Coronary artery (tissue), 2 donors: ENCODE data around the gene PTCD1.
"Not testable (repeated sequence)": the region's sequence is repeated elsewhere in the genome, so short reads cannot be mapped to it uniquely, and the experiment has no call there.

Source experiments
- DNase-seq: peaks from one replicate; pipeline ENCODE4 v3.0.0-alpha.2; 2017; ENCODE audit warnings: low spot score
- H3K27ac ChIP-seq, 2 donors: fragments of 200-600 bp; sonication (generic); one replicate each; pipeline ENCODE4 v1.5.1; 2016 to 2019
- H3K4me3 ChIP-seq: fragments of 200-600 bp; sonication (generic); 2 replicates; pipeline ENCODE4 v1.5.1; 2016; ENCODE audit warnings: mild to moderate bottlenecking, moderate library complexity
- TF ChIP-seq, protein P1 (sequence below): fragments of 200-600 bp; sonication (generic); IDR thresholded peaks from one replicate; pipeline ENCODE4 v1.5.1; 2019; ENCODE audit warnings: antibody characterized with exemption

Gene PTCD1

GRCh38 chr7:99387912-99388311 lies 50.7 kb downstream of the PTCD1 start:
- no peak overlapping the region for H3K27ac ChIP-seq
- no peak overlapping the region for H3K4me3 ChIP-seq
- no peak for DNase-seq
- TF ChIP-seq, protein P1, sequence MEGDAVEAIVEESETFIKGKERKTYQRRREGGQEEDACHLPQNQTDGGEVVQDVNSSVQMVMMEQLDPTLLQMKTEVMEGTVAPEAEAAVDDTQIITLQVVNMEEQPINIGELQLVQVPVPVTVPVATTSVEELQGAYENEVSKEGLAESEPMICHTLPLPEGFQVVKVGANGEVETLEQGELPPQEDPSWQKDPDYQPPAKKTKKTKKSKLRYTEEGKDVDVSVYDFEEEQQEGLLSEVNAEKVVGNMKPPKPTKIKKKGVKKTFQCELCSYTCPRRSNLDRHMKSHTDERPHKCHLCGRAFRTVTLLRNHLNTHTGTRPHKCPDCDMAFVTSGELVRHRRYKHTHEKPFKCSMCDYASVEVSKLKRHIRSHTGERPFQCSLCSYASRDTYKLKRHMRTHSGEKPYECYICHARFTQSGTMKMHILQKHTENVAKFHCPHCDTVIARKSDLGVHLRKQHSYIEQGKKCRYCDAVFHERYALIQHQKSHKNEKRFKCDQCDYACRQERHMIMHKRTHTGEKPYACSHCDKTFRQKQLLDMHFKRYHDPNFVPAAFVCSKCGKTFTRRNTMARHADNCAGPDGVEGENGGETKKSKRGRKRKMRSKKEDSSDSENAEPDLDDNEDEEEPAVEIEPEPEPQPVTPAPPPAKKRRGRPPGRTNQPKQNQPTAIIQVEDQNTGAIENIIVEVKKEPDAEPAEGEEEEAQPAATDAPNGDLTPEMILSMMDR: no peak

DNA sequence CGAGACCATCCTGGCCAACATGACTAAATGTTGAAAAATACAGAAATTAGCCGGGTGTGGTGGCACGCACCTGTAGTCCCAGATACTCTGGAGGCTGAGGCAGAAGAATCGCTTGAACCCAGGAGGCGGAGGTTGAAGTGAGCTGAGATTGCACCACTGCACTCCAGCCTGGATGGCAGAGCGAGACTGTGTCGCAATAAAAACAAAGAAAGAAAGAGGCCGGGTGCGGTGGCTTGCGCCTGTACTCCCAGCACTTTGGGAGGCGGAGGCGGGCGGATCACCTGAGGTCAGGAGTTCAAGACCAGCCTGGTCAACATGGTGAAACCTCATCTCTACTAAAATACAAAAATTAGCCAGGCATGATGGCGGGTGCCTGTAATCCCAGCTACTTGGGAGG lies 51.4 kb downstream of the PTCD1 start:
- not testable (repeated sequence) for H3K4me3 ChIP-seq, DNase-seq, H3K27ac ChIP-seq

DNA sequence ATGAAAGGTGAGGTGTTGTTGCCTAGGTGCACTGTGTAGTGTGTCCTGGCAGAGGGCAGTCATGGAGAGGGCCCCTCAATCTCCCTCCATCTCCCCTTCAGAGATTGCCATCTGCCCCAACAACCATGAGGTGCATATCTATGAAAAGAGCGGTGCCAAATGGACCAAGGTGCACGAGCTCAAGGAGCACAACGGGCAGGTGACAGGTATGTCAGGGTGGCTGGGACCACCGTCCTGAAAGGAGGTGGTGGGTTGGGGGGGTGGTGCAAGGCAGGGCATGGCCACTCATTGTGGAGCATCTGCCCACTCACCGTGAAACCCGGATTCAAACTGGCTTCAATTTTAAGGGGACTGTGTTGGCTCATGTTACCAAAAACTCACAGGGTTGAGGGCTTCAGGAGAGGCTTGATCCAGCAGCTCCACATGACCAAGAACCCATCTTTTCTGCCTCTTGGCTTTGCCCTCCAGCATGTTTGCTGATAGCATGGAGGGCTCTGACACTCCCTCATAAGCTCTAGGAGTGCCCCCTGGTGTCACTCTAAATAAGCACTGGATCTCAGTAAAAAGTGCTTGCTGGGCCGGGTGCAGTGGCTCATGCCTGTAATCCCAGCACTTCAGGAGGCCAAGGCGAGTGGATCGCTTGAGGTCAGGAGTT lies 51.9 kb downstream of the PTCD1 start:
- Histone ChIP-seq H3K27ac (peak overlapping the region in 1 of 2 donors; percentile 11), H3K4me3 (no peak overlapping the region)
- DNase-seq: no peak
- TF ChIP-seq, protein P1: no peak

DNA sequence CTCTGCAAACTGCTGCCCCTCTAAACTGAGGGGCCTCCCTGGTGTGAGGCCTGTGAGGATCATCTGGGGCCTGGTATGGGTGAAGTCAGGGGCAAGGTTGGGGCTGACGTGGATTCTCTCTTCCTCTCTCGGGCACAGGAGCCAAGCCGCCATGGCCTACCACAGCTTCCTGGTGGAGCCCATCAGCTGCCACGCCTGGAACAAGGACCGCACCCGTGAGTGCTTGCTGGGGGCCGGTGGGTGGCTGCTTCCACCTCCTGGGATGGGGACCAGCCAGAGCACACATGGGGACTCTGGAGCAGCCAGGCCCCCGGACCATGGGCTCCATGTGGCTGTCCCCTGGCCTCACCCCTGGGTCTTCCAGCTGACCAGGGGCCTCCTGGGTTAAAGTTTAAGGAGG lies 53.0 kb downstream of the PTCD1 start:
- H3K4me3 ChIP-seq: no peak overlapping the region
- no peak for DNase-seq
- H3K27ac ChIP-seq: peak overlapping the region in 1 of 2 donors; percentile 48
- TF ChIP-seq, protein P1: no peak

- TF ChIP-seq, protein P1: no peak
- H3K27ac ChIP-seq: no peak overlapping the region
- H3K4me3 ChIP-seq: no peak overlapping the region
- no peak for DNase-seq
Measured at GRCh38 chr7:99384523-99384922, 54.1 kb downstream of the PTCD1 start.

- TF ChIP-seq, protein P1: no peak
Measured at GRCh38 chr7:99383791-99384370, 54.7 kb downstream of the PTCD1 start.

DNA sequence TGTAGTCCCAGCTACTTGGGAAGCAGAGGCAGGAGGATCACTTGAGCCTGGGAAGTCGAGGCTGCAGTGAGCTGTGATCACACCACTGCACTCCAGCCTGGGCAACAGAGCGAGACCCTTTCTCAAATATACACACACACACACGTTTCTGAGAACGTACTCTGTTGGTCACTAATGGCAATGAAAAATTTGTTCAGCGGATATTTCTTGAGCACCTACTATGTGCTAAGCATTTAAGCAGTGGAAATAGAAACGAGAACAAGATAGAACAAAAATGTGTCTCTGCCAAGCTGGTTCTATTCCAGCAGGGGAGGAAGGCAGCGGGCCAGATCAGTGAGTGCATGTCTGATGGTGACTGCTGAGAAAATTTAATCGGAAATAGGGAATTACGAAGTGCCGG lies 55.4 kb downstream of the PTCD1 start:
- H3K4me3 ChIP-seq: no peak overlapping the region
- no peak for DNase-seq
- TF ChIP-seq, protein P1: no peak
- no peak overlapping the region for H3K27ac ChIP-seq

More at GRCh38 chr7:99383791-99384370, 54.7 kb downstream of the PTCD1 start:
- H3K4me3 ChIP-seq: no peak overlapping the region
- DNase-seq: no peak
- no peak overlapping the region for H3K27ac ChIP-seq
